Vagina (tissue), 2 donors: ENCODE measurements around the gene CCDC60.

Experiments used
- POLR2A ChIP-seq, 2 donors: fragments of 450-650 bp; IDR thresholded peaks; one replicate each; pipeline ENCODE4 v1.6.1; 2017; ENCODE audit warnings: antibody characterized with exemption in 2 of 2, mild to moderate bottlenecking in 2 of 2, moderate library complexity in 2 of 2
- POLR2AphosphoS5 ChIP-seq, 2 donors: sonication (generic); formaldehyde crosslinking; IDR thresholded peaks; one replicate each; pipeline ENCODE4 v1.9.0; 2017; ENCODE audit warnings: antibody characterized with exemption in 2 of 2, mild to moderate bottlenecking in 2 of 2, low read depth in 1 of 2; ENCODE audit not compliant: insufficient read depth in 1 of 2
- TF ChIP-seq, protein P1 (sequence below), 3 experiments: fragments of 450-650 bp in 2 of 3; fragments of 200-600 bp in 1 of 3; sonication (generic) in 1 of 3; IDR thresholded peaks; one replicate each; pipeline ENCODE4 v1.5.1; 2017 to 2019; ENCODE audit warnings: antibody characterized with exemption in 3 of 3, mild to moderate bottlenecking in 2 of 3, moderate library complexity in 2 of 3

DNA sequence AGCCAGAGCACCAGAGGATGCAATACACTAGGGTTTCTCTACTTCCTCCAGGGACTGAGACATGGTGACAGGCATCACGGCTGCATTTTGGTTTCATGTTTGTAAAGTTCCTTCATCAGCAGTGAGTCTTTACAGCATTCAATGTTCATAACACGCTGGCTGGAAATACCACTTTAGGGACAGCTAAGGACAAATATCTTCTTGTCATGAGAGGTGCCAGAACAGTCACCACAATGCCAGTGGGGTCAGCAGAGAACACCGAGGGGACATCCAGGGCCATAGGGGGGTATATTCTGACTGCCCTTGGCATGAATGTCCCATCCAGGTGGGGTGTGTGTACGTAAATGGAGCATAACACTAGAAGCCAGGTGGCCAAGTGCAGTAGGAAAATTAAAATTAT, 72.3 kb downstream of the CCDC60 start:
- TF ChIP-seq, protein P1, sequence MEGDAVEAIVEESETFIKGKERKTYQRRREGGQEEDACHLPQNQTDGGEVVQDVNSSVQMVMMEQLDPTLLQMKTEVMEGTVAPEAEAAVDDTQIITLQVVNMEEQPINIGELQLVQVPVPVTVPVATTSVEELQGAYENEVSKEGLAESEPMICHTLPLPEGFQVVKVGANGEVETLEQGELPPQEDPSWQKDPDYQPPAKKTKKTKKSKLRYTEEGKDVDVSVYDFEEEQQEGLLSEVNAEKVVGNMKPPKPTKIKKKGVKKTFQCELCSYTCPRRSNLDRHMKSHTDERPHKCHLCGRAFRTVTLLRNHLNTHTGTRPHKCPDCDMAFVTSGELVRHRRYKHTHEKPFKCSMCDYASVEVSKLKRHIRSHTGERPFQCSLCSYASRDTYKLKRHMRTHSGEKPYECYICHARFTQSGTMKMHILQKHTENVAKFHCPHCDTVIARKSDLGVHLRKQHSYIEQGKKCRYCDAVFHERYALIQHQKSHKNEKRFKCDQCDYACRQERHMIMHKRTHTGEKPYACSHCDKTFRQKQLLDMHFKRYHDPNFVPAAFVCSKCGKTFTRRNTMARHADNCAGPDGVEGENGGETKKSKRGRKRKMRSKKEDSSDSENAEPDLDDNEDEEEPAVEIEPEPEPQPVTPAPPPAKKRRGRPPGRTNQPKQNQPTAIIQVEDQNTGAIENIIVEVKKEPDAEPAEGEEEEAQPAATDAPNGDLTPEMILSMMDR (IDR thresholded peaks at IDR 0.05), result no peak
- TF ChIP-seq POLR2A (IDR thresholded peaks at IDR 0.05) (no peak), POLR2AphosphoS5 (IDR thresholded peaks at IDR 0.05; ENCODE audit: insufficient read depth in 1 of 2, low read depth in 1 of 2) (no peak)
